GM21367 (cell line): ENCODE measurements around the gene VSIR.
A peak's percentile ranks its signal among the peaks of the same experiment; 100 is the strongest.

Experiments
- ATAC-seq: cut with Tn5 transposase; IDR thresholded peaks from one replicate; pipeline ENCODE4 v1.9.1; 2021; ENCODE audit not compliant: unreplicated experiment

The VSIR gene

GRCh38 chr10:71783917-71784678 is 10.8 kb upstream of the VSIR start:
- ATAC-seq, result no peak

- no peak for ATAC-seq
Observed at GRCh38 chr10:71782917-71783490, 9.7 kb upstream of the VSIR start.

GRCh38 chr10:71782221-71782916 is 9.0 kb upstream of the VSIR start:
- no peak for ATAC-seq

GRCh38 chr10:71780719-71781118 is 7.4 kb upstream of the VSIR start:
- no peak for ATAC-seq

GRCh38 chr10:71780156-71780555 is 6.8 kb upstream of the VSIR start:
- no peak for ATAC-seq

- no peak for ATAC-seq
Observed at GRCh38 chr10:71779641-71780040, 6.3 kb upstream of the VSIR start.

- no peak for ATAC-seq
Observed at GRCh38 chr10:71778071-71778825, 4.9 kb upstream of the VSIR start.

GRCh38 chr10:71777213-71777985 is 4.1 kb upstream of the VSIR start:
- no peak for ATAC-seq

GRCh38 chr10:71776481-71776925 is 3.2 kb upstream of the VSIR start:
- ATAC-seq, result no peak

GRCh38 chr10:71774916-71775702 is 1.8 kb upstream of the VSIR start:
- ATAC-seq, result no peak

- no peak for ATAC-seq
Observed at GRCh38 chr10:71772832-71773220, 494 bp downstream of the VSIR start.

GRCh38 chr10:71771821-71772617 is 1.3 kb downstream of the VSIR start:
- no peak for ATAC-seq

GRCh38 chr10:71771204-71771603 is 2.1 kb downstream of the VSIR start:
- no peak for ATAC-seq

GRCh38 chr10:71770789-71771188 is 2.5 kb downstream of the VSIR start:
- ATAC-seq, result no peak

- ATAC-seq, result no peak
Observed at GRCh38 chr10:71770255-71770654, 3.1 kb downstream of the VSIR start.

- peak; percentile 8 for ATAC-seq
Observed at GRCh38 chr10:71769279-71769823, 4.0 kb downstream of the VSIR start.

- no peak for ATAC-seq
Observed at GRCh38 chr10:71767420-71768035, 5.8 kb downstream of the VSIR start.

GRCh38 chr10:71766717-71767419 is 6.5 kb downstream of the VSIR start:
- ATAC-seq, result no peak
